GM12878 (cell line): ENCODE measurements around the gene RHPN2. TPM values are rescaled to one million over a fixed set of nuclear protein-coding genes. Genes with fewer than 3 reads are reported as not detected.
"Not testable (repeated sequence)": the region's sequence is repeated elsewhere in the genome, so short reads cannot be mapped to it uniquely, and the experiment has no call there.

Experiments used
- ATAC-seq: fragments of 200-7000 bp; cut with Tn5 transposase; 3 replicates; pipeline ENCODE4 v1.9.1; 2020; ENCODE audit warnings: mild to moderate bottlenecking, moderate library complexity
- BruUV-seq: library from RNA; stranded (reverse); fragments of 400-500 nt; replicated peaks from 2 replicates; lab custom pipeline; 2021; lab: Mats Ljungman, UMichigan
- CTCF ChIA-PET: fragments of 300-600 bp; sonication (Branson Sonifier 250); formaldehyde crosslinking; extraction: SDS; loops from one replicate; lab custom pipeline; 2021; ENCODE audit warnings: inconsistent platforms; lab: Yijun Ruan, JAX
- POLR2A ChIA-PET: fragments of 350-600 bp; formaldehyde crosslinking; extraction: SDS; loops from one replicate; lab custom pipeline; 2021; ENCODE audit warnings: inconsistent platforms; lab: Charles Lee
- RAD21 ChIA-PET: fragments of 300-600 bp; sonication (Branson Sonifier 250); formaldehyde crosslinking; loops from one replicate; lab custom pipeline; 2023; ENCODE audit warnings: antibody characterized with exemption; ENCODE audit not compliant: unreplicated experiment; lab: Charles Lee
- SMC1A ChIA-PET: fragments of 300-600 bp; sonication (Branson Sonifier 250); formaldehyde crosslinking; loops from one replicate; lab custom pipeline; 2023; ENCODE audit not compliant: unreplicated experiment, uncharacterized antibody; lab: Charles Lee
- DNase-seq: peaks from one replicate; pipeline ENCODE4 v3.0.0-alpha.2; 2011; ENCODE audit warnings: low read depth, low spot score
- FAIRE-seq: peaks from 3 replicates; lab custom pipeline; 2011; peaks lifted over from hg19 to GRCh38; lab: Jason Lieb, UNC
- H2AFZ ChIP-seq: 2 replicates; pipeline ENCODE4 v1.6.0; 2011; ENCODE audit warnings: low read depth, low read length, control low read depth; ENCODE audit not compliant: control insufficient read depth
- H3K27ac ChIP-seq: 2 replicates; pipeline ENCODE4 v1.5.1; 2011; ENCODE audit warnings: control low read depth; ENCODE audit not compliant: control insufficient read depth, insufficient read depth
- H3K27me3 ChIP-seq, 2 experiments: replicated peaks in 1 of 2; 2 replicates each; pipeline versions ENCODE4 v1.6.0 to v1.6.1; 2011; ENCODE audit warnings: low read length in 1 of 2; ENCODE audit not compliant: control insufficient read depth in 2 of 2, insufficient read depth in 2 of 2
- H3K36me3 ChIP-seq, 2 experiments: 2 replicates each; pipeline ENCODE4 v1.5.1; 2011; ENCODE audit warnings: low read length in 1 of 2; ENCODE audit not compliant: control insufficient read depth in 2 of 2, insufficient read depth in 2 of 2
- H3K4me1 ChIP-seq: 2 replicates; pipeline ENCODE4 v1.6.1; 2011; ENCODE audit warnings: mild to moderate bottlenecking, low read length, moderate library complexity, mixed read lengths; ENCODE audit not compliant: control insufficient read depth, insufficient read depth
- H3K4me2 ChIP-seq: 2 replicates; pipeline ENCODE4 v1.6.0; 2011; ENCODE audit warnings: control low read depth; ENCODE audit not compliant: control insufficient read depth, insufficient read depth
- H3K4me3 ChIP-seq: fragments of 200-600 bp; sonication (generic); 2 replicates; pipeline ENCODE4 v1.5.1; 2016
- H3K79me2 ChIP-seq: 2 replicates; pipeline ENCODE4 v1.6.0; 2011; ENCODE audit warnings: low read length; ENCODE audit not compliant: control insufficient read depth, insufficient read depth
- H3K9ac ChIP-seq: 2 replicates; pipeline ENCODE4 v1.8.0; 2011; ENCODE audit warnings: low read length, control low read depth, mixed read lengths; ENCODE audit not compliant: control insufficient read depth, insufficient read depth
- H3K9me3 ChIP-seq: replicated peaks from 3 replicates; pipeline ENCODE4 v1.5.1; 2011; ENCODE audit warnings: mild to moderate bottlenecking, low read length; ENCODE audit not compliant: control insufficient read depth, insufficient read depth
- H4K20me1 ChIP-seq: 2 replicates; pipeline ENCODE4 v1.6.0; 2011; ENCODE audit not compliant: control insufficient read depth, insufficient read depth
- WGBS: methylation state at CpG from one replicate; pipeline ENCODE4 v1.1.6; 2016; ENCODE audit warnings: low lambda C conversion rate; ENCODE audit not compliant: insufficient replicate concordance, insufficient coverage; ENCODE audit errors: missing lambda C conversion rate; 5-methylcytosine and 5-hydroxymethylcytosine counted together
- in situ Hi-C: fragments of 300-500 bp; cut with MboI; formaldehyde crosslinking; loops from 9 replicates; pipeline ENCODE4 v1.14.3; 2018; ENCODE audit warnings: mixed read lengths
- intact Hi-C: fragments of 100-400 bp; cut with micrococcal nuclease; formaldehyde crosslinking; loops from one replicate; pipeline ENCODE4 v1.14.2; 2022; ENCODE audit not compliant: unreplicated experiment
- polyA plus RNA-seq, 11 experiments: library from polyadenylated mRNA; depleted of rRNA in 4 of 11; unstranded in 6 of 11; stranded (reverse) in 5 of 11; fragments of >200 nt; fragmentation: Nextera tagmentation in 4 of 11; fragmentation: Illumina TruSeq in 1 of 11; extraction: Ambion mirVana in 4 of 11; extraction: Trizol in 1 of 11; gene quantifications; 1 replicate in 1 of 11; 2 replicates in 10 of 11; pipeline versions ENCODE4 v1.2.1 to v1.2.3, GENCODE V29; 2011 to 2016; ENCODE audit warnings: inconsistent platforms in 2 of 11, missing spikeins in 2 of 11, low read depth in 1 of 11
- total RNA-seq, 4 experiments: library from RNA; depleted of rRNA in 3 of 4; stranded (reverse); fragments of >200 nt in 3 of 4; fragmentation: Illumina TruSeq in 1 of 4; extraction: Trizol in 1 of 4; gene quantifications; 2 replicates each; pipeline versions ENCODE4 v1.2.1 to v1.2.3, GENCODE V29; 2013 to 2021
- TF ChIP-seq, protein P1 (sequence below): fragments of 450-650 bp; IDR thresholded peaks from 2 replicates; pipeline ENCODE4 v1.6.1; 2017; ENCODE audit warnings: mild to moderate bottlenecking

The RHPN2 gene
- total and polyA plus RNA-seq, 10 of the 15 experiments (the other 5 are each of a cell fraction or from before 2014, with no cell fraction given) = 0.71 to 7.4 (median 3.7) TPM

GRCh38 chr19:33005440-33005839, 59.2 kb downstream of the RHPN2 start (continued):
- TF ChIP-seq, protein P1, sequence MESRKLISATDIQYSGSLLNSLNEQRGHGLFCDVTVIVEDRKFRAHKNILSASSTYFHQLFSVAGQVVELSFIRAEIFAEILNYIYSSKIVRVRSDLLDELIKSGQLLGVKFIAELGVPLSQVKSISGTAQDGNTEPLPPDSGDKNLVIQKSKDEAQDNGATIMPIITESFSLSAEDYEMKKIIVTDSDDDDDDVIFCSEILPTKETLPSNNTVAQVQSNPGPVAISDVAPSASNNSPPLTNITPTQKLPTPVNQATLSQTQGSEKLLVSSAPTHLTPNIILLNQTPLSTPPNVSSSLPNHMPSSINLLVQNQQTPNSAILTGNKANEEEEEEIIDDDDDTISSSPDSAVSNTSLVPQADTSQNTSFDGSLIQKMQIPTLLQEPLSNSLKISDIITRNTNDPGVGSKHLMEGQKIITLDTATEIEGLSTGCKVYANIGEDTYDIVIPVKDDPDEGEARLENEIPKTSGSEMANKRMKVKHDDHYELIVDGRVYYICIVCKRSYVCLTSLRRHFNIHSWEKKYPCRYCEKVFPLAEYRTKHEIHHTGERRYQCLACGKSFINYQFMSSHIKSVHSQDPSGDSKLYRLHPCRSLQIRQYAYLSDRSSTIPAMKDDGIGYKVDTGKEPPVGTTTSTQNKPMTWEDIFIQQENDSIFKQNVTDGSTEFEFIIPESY = no peak

DNA sequence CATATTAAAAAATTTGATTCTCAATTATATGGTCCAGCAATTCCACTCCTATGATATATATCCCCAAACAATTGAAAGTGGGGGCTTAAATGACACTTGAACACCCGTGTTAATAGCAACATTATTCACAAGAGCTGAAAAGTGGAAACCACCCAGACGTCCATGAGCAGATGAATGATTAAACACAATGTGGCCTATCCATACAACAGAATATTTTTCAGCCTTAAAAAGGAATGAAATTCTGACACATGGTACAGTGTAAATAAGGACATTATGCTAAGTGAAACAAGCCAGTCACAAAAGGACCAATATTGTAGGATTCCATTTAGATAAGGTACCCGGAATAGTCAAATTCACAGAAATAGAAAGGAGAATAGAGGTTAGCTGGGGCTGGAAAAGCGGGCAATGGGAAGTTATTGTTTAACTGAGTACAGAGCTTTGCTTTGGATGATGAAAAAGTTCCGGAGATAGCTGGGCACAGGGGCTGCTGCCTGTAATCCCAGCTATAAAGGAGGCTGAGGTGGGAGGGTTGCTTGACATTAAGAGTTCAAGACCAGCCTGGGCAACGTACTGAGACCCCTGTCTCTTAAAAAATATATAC, 61.2 kb downstream of the RHPN2 start:
- POLR2A ChIA-PET, ATAC-seq, RAD21 ChIA-PET, H3K4me3 ChIP-seq, SMC1A ChIA-PET, DNase-seq, H3K9me3 ChIP-seq, in situ Hi-C loops, intact Hi-C loops, FAIRE-seq, H3K27ac ChIP-seq, CTCF ChIA-PET, H3K4me1 ChIP-seq, H3K79me2 ChIP-seq, H3K9ac ChIP-seq, BruUV-seq, H2AFZ ChIP-seq, H3K36me3 ChIP-seq, H3K27me3 ChIP-seq, H3K4me2 ChIP-seq, H4K20me1 ChIP-seq: not testable (repeated sequence)
- 27% methylated on average over 6 of the region's 6 CpGs for WGBS

GRCh38 chr19:33002126-33002865, 62.4 kb downstream of the RHPN2 start:
- H3K4me2 ChIP-seq, H3K79me2 ChIP-seq, DNase-seq, BruUV-seq, H3K36me3 ChIP-seq, H4K20me1 ChIP-seq, H2AFZ ChIP-seq, H3K9ac ChIP-seq, H3K27ac ChIP-seq, SMC1A ChIA-PET, H3K9me3 ChIP-seq, POLR2A ChIA-PET, in situ Hi-C loops, ATAC-seq, H3K4me3 ChIP-seq, FAIRE-seq, RAD21 ChIA-PET, intact Hi-C loops, H3K27me3 ChIP-seq, H3K4me1 ChIP-seq, CTCF ChIA-PET: not testable (repeated sequence)
- 67% methylated on average over 15 of the region's 15 CpGs for WGBS
